ENCODE results near the gene OTOGL. TPM values are rescaled to one million over a fixed set of nuclear protein-coding genes. Genes with fewer than 3 reads are reported as not detected.

OTOGL gene
- 0.11 TPM in 1 of 2 replicates, not detected in the other for total RNA-seq

GRCh38 chr12:80099259-80099658 is at the start of gene OTOGL:
TSS of gene OTOGL (plus strand) at chr12:80099537. CDS start at chr12:80209432, 109,895 bp downstream.

Other genes starting within 250 kb of the OTOGL start
- gene PPP1R12A, start 164.4 kb upstream of the OTOGL start, total RNA-seq = 33.8 and 41.0 TPM in 2 replicates